GM23338 (cell line): ENCODE results near the gene SLC35A2.

Experiments
- CREB1 ChIP-seq: fragments of 250-450 bp; sonication (Bioruptor Pico); IDR thresholded peaks from 2 replicates; pipeline ENCODE4 v1.5.0; 2020; ENCODE audit warnings: low read depth, mild to moderate bottlenecking, moderate library complexity
- EZH2 ChIP-seq: fragments of 200-600 bp; sonication (generic); IDR thresholded peaks from one replicate; pipeline ENCODE4 v1.8.0; 2017; ENCODE audit warnings: antibody characterized with exemption, mild to moderate bottlenecking, low read depth; ENCODE audit not compliant: unreplicated experiment
- EZH2phosphoT487 ChIP-seq: fragments of 200-600 bp; sonication (generic); IDR thresholded peaks from one replicate; pipeline ENCODE4 v1.8.1; 2018; ENCODE audit warnings: antibody characterized with exemption; ENCODE audit not compliant: unreplicated experiment
- JUNB ChIP-seq: IDR thresholded peaks from one replicate; pipeline ENCODE4 v1.6.1; 2016; ENCODE audit warnings: antibody characterized with exemption; ENCODE audit not compliant: unreplicated experiment
- NANOG ChIP-seq: IDR thresholded peaks from 2 replicates; pipeline ENCODE4 v1.6.1; 2016; ENCODE audit warnings: antibody characterized with exemption, borderline replicate concordance
- POLR2AphosphoS5 ChIP-seq: IDR thresholded peaks from 2 replicates; pipeline ENCODE4 v1.6.1; 2016; ENCODE audit warnings: antibody characterized with exemption, low read depth
- STAT1 ChIP-seq: IDR thresholded peaks from one replicate; pipeline ENCODE4 v1.6.1; 2016; ENCODE audit warnings: antibody characterized with exemption; ENCODE audit not compliant: unreplicated experiment
- ZNF114 ChIP-seq: fragments of 250-450 bp; sonication (Bioruptor Pico); IDR thresholded peaks from 2 replicates; pipeline ENCODE4 v1.5.0; 2020; ENCODE audit warnings: mild to moderate bottlenecking, moderate library complexity
- ZNF331 ChIP-seq: fragments of 250-450 bp; sonication (Bioruptor Pico); IDR thresholded peaks from 2 replicates; pipeline ENCODE4 v1.5.0; 2020; ENCODE audit warnings: low read depth, mild to moderate bottlenecking, moderate library complexity
- TF ChIP-seq, protein P1 (sequence below): IDR thresholded peaks from 2 replicates; pipeline ENCODE4 v1.6.1; 2016; ENCODE audit warnings: antibody characterized with exemption
- TF ChIP-seq, protein P2 (sequence below), 2 experiments: fragments of 200-600 bp in 1 of 2; sonication (generic) in 1 of 2; conservative IDR thresholded peaks; 2 replicates each; pipeline versions ENCODE4 v1.5.1 to v1.6.1; 2016 to 2017; ENCODE audit warnings: antibody characterized with exemption in 2 of 2, low read depth in 2 of 2, mild to moderate bottlenecking in 2 of 2, moderate library complexity in 1 of 2
- TF ChIP-seq, protein P3 (sequence below): IDR thresholded peaks from one replicate; pipeline ENCODE4 v1.6.1; 2018; ENCODE audit warnings: antibody characterized with exemption; ENCODE audit not compliant: unreplicated experiment
- TF ChIP-seq, protein P4 (sequence below): fragments of 250-450 bp; sonication (Bioruptor Pico); IDR thresholded peaks from 2 replicates; pipeline ENCODE4 v1.5.0; 2020; ENCODE audit warnings: mild to moderate bottlenecking, moderate library complexity

DNA sequence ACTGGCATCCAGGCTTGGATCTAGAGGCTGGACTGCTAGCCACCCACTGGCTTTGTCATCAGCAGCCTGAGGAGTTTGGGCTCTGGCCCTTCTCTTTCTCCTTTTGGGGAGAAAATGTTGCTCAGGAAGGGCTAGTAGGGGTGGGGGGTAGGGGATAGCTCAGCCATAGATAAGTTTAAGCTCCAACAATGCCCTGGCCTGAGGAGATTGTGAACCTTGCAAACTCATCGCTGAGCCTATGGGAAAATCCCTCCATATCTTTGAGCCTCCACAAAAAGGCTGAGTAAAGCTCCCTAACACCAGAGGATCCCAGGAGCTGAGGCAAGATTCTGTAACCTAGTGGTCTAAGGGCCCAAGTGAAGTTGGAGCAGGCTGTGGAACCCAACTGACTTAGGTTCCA lies 37.1 kb upstream of the SLC35A2 start:
- TF ChIP-seq EZH2 (no peak), STAT1 (no peak), POLR2AphosphoS5 (no peak), ZNF114 (CRISPR knock-in tag) (no peak), NANOG (no peak), EZH2phosphoT487 (no peak), CREB1 (CRISPR knock-in tag) (no peak), JUNB (no peak), ZNF331 (CRISPR knock-in tag) (no peak)
- TF ChIP-seq, protein P1, sequence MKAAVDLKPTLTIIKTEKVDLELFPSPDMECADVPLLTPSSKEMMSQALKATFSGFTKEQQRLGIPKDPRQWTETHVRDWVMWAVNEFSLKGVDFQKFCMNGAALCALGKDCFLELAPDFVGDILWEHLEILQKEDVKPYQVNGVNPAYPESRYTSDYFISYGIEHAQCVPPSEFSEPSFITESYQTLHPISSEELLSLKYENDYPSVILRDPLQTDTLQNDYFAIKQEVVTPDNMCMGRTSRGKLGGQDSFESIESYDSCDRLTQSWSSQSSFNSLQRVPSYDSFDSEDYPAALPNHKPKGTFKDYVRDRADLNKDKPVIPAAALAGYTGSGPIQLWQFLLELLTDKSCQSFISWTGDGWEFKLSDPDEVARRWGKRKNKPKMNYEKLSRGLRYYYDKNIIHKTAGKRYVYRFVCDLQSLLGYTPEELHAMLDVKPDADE, result no peak
- TF ChIP-seq, protein P2, sequence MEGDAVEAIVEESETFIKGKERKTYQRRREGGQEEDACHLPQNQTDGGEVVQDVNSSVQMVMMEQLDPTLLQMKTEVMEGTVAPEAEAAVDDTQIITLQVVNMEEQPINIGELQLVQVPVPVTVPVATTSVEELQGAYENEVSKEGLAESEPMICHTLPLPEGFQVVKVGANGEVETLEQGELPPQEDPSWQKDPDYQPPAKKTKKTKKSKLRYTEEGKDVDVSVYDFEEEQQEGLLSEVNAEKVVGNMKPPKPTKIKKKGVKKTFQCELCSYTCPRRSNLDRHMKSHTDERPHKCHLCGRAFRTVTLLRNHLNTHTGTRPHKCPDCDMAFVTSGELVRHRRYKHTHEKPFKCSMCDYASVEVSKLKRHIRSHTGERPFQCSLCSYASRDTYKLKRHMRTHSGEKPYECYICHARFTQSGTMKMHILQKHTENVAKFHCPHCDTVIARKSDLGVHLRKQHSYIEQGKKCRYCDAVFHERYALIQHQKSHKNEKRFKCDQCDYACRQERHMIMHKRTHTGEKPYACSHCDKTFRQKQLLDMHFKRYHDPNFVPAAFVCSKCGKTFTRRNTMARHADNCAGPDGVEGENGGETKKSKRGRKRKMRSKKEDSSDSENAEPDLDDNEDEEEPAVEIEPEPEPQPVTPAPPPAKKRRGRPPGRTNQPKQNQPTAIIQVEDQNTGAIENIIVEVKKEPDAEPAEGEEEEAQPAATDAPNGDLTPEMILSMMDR (conservative IDR thresholded peaks at IDR 0.05; ENCODE audit: low read depth in 2 of 2), result no peak
- TF ChIP-seq, protein P3, sequence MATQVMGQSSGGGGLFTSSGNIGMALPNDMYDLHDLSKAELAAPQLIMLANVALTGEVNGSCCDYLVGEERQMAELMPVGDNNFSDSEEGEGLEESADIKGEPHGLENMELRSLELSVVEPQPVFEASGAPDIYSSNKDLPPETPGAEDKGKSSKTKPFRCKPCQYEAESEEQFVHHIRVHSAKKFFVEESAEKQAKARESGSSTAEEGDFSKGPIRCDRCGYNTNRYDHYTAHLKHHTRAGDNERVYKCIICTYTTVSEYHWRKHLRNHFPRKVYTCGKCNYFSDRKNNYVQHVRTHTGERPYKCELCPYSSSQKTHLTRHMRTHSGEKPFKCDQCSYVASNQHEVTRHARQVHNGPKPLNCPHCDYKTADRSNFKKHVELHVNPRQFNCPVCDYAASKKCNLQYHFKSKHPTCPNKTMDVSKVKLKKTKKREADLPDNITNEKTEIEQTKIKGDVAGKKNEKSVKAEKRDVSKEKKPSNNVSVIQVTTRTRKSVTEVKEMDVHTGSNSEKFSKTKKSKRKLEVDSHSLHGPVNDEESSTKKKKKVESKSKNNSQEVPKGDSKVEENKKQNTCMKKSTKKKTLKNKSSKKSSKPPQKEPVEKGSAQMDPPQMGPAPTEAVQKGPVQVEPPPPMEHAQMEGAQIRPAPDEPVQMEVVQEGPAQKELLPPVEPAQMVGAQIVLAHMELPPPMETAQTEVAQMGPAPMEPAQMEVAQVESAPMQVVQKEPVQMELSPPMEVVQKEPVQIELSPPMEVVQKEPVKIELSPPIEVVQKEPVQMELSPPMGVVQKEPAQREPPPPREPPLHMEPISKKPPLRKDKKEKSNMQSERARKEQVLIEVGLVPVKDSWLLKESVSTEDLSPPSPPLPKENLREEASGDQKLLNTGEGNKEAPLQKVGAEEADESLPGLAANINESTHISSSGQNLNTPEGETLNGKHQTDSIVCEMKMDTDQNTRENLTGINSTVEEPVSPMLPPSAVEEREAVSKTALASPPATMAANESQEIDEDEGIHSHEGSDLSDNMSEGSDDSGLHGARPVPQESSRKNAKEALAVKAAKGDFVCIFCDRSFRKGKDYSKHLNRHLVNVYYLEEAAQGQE, result no peak
- TF ChIP-seq, protein P4, sequence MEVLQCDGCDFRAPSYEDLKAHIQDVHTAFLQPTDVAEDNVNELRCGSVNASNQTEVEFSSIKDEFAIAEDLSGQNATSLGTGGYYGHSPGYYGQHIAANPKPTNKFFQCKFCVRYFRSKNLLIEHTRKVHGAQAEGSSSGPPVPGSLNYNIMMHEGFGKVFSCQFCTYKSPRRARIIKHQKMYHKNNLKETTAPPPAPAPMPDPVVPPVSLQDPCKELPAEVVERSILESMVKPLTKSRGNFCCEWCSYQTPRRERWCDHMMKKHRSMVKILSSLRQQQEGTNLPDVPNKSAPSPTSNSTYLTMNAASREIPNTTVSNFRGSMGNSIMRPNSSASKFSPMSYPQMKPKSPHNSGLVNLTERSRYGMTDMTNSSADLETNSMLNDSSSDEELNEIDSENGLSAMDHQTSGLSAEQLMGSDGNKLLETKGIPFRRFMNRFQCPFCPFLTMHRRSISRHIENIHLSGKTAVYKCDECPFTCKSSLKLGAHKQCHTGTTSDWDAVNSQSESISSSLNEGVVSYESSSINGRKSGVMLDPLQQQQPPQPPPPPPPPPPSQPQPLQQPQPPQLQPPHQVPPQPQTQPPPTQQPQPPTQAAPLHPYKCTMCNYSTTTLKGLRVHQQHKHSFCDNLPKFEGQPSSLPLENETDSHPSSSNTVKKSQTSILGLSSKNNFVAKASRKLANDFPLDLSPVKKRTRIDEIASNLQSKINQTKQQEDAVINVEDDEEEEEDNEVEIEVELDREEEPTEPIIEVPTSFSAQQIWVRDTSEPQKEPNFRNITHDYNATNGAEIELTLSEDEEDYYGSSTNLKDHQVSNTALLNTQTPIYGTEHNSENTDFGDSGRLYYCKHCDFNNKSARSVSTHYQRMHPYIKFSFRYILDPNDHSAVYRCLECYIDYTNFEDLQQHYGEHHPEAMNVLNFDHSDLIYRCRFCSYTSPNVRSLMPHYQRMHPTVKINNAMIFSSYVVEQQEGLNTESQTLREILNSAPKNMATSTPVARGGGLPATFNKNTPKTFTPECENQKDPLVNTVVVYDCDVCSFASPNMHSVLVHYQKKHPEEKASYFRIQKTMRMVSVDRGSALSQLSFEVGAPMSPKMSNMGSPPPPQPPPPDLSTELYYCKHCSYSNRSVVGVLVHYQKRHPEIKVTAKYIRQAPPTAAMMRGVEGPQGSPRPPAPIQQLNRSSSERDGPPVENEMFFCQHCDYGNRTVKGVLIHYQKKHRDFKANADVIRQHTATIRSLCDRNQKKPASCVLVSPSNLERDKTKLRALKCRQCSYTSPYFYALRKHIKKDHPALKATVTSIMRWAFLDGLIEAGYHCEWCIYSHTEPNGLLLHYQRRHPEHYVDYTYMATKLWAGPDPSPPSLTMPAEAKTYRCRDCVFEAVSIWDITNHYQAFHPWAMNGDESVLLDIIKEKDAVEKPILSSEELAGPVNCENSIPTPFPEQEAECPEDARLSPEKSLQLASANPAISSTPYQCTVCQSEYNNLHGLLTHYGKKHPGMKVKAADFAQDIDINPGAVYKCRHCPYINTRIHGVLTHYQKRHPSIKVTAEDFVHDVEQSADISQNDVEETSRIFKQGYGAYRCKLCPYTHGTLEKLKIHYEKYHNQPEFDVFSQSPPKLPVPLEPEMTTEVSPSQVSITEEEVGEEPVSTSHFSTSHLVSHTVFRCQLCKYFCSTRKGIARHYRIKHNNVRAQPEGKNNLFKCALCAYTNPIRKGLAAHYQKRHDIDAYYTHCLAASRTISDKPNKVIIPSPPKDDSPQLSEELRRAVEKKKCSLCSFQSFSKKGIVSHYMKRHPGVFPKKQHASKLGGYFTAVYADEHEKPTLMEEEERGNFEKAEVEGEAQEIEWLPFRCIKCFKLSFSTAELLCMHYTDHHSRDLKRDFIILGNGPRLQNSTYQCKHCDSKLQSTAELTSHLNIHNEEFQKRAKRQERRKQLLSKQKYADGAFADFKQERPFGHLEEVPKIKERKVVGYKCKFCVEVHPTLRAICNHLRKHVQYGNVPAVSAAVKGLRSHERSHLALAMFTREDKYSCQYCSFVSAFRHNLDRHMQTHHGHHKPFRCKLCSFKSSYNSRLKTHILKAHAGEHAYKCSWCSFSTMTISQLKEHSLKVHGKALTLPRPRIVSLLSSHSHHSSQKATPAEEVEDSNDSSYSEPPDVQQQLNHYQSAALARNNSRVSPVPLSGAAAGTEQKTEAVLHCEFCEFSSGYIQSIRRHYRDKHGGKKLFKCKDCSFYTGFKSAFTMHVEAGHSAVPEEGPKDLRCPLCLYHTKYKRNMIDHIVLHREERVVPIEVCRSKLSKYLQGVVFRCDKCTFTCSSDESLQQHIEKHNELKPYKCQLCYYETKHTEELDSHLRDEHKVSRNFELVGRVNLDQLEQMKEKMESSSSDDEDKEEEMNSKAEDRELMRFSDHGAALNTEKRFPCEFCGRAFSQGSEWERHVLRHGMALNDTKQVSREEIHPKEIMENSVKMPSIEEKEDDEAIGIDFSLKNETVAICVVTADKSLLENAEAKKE, result no peak
